ENCODE measurements around the gene ARMC10.
"Not testable (repeated sequence)": the region's sequence is repeated elsewhere in the genome, so short reads cannot be mapped to it uniquely, and the experiment has no call there.

Gene ARMC10

GRCh38 chr7:103056006-103056405 is 18.9 kb upstream of the ARMC10 start:
- not testable (repeated sequence) for H3K27me3 ChIP-seq (ENCODE audit: control insufficient read depth in 1 of 2, insufficient read depth in 2 of 2, low read length in 2 of 2); H3K9me3 ChIP-seq (ENCODE audit: control insufficient read depth in 2 of 2, low read length in 2 of 2); H3K36me3 ChIP-seq (ENCODE audit: control insufficient read depth in 2 of 2, insufficient read depth in 2 of 2, low read length in 2 of 2); H3K4me3 ChIP-seq (ENCODE audit: low read length in 2 of 2); H3K27ac ChIP-seq (ENCODE audit: low read length); H3K4me1 ChIP-seq (ENCODE audit: control insufficient read depth, insufficient read depth, low read length); H3K9ac ChIP-seq (ENCODE audit: low read length in 2 of 2)

DNA sequence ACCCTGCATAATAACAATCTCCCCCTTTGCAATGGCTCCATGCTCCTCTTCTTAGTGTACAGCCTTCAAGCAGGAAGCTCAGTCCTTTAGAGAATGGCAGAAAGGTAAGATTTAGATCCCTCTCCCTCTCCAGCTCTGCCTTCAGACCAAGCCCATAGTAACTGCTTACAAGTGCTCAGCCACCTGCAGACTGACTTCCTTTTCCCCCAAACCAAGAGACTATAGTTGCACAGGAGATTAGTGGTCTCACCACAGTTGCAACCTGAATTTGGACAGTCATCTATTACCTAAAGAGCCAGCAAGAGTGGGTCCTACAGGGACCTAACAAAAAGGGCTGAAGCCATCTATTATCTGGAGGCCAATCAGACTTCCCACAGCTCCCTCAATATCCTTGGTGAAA is 16.8 kb upstream of the ARMC10 start:
- H3K27ac ChIP-seq (ENCODE audit: low read length), result no peak overlapping the region
- no peaks in the 10 kb centered on the region for H3K4me1 ChIP-seq (ENCODE audit: control insufficient read depth, insufficient read depth, low read length)
- H3K9me3 ChIP-seq (ENCODE audit: control insufficient read depth in 2 of 2, low read length in 2 of 2), result no peaks in the 10 kb centered on the region
- no peak overlapping the region for H3K9ac ChIP-seq (ENCODE audit: low read length in 2 of 2)
- no peaks in the 10 kb centered on the region for H3K27me3 ChIP-seq (ENCODE audit: control insufficient read depth in 1 of 2, insufficient read depth in 2 of 2, low read length in 2 of 2)
- no peak overlapping the region for H3K4me3 ChIP-seq (ENCODE audit: low read length in 2 of 2)
- no peaks in the 10 kb centered on the region for H3K36me3 ChIP-seq (ENCODE audit: control insufficient read depth in 2 of 2, insufficient read depth in 2 of 2, low read length in 2 of 2)

DNA sequence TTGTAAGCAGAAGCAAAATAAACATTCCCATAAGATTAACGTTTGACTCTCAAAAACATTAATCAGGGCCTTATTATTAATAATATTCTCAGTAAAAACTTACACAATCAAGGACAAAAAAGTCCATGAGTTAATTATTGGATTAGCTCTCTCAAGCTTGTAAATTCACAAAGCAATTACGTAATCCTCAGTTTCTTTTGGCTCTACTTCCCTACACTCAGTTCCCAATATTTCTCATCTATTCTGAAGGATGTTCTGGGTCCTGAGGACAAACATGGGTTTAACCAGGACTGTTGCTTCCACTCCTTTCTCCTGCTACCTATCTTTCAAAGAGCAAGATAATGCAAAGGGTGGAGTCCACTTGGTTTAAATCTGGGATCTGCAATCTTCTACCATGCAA is 15.5 kb upstream of the ARMC10 start:
- H3K9ac ChIP-seq (ENCODE audit: low read length in 2 of 2), result no peak overlapping the region
- no peak overlapping the region for H3K4me3 ChIP-seq (ENCODE audit: low read length in 2 of 2)
- no peaks in the 10 kb centered on the region for H3K27me3 ChIP-seq (ENCODE audit: control insufficient read depth in 1 of 2, insufficient read depth in 2 of 2, low read length in 2 of 2)
- H3K9me3 ChIP-seq (ENCODE audit: control insufficient read depth in 2 of 2, low read length in 2 of 2), result no peaks in the 10 kb centered on the region
- H3K27ac ChIP-seq (ENCODE audit: low read length), result no peak overlapping the region
- no peaks in the 10 kb centered on the region for H3K36me3 ChIP-seq (ENCODE audit: control insufficient read depth in 2 of 2, insufficient read depth in 2 of 2, low read length in 2 of 2)
- no peaks in the 10 kb centered on the region for H3K4me1 ChIP-seq (ENCODE audit: control insufficient read depth, insufficient read depth, low read length)

DNA sequence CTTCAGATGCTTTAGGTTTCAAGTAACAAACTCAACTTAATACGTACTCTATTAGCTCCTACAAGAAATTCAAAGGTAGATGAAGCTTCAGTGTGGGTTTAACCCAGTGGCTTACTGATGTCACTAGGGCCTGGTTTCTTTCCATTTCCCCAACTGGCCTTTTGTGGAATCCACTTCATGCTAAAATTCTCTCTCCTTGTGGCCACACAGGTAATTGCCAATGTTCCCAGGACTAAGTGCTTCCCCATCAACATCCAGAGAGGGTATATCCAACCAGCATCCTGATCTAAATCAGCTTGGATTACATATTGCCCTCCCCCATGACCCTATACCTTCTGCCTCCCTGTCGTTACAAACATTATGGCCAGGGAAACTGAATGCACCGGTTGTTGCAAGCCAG is 11.0 kb upstream of the ARMC10 start:
- no peak overlapping the region for H3K27ac ChIP-seq (ENCODE audit: low read length)

GRCh38 chr7:103065667-103066066 is 9.3 kb upstream of the ARMC10 start:
- no peaks in the 10 kb centered on the region for H3K36me3 ChIP-seq (ENCODE audit: control insufficient read depth in 2 of 2, insufficient read depth in 2 of 2, low read length in 2 of 2)
- no peak overlapping the region for H3K9ac ChIP-seq (ENCODE audit: low read length in 2 of 2)
- no peak overlapping the region for H3K4me3 ChIP-seq (ENCODE audit: low read length in 2 of 2)
- no peak overlapping the region for H3K27ac ChIP-seq (ENCODE audit: low read length)
- no peaks in the 10 kb centered on the region for H3K4me1 ChIP-seq (ENCODE audit: control insufficient read depth, insufficient read depth, low read length)
- no peaks in the 10 kb centered on the region for H3K9me3 ChIP-seq (ENCODE audit: control insufficient read depth in 2 of 2, low read length in 2 of 2)
- H3K27me3 ChIP-seq (ENCODE audit: control insufficient read depth in 1 of 2, insufficient read depth in 2 of 2, low read length in 2 of 2), result no peaks in the 10 kb centered on the region

More for the DNA sequence above, 11.0 kb upstream of the ARMC10 start:
- H3K9ac ChIP-seq (ENCODE audit: low read length in 2 of 2), result no peak overlapping the region
- no peak overlapping the region for H3K4me3 ChIP-seq (ENCODE audit: low read length in 2 of 2)
- H3K27me3 ChIP-seq (ENCODE audit: control insufficient read depth in 1 of 2, insufficient read depth in 2 of 2, low read length in 2 of 2), result no peaks in the 10 kb centered on the region
- no peaks in the 10 kb centered on the region for H3K9me3 ChIP-seq (ENCODE audit: control insufficient read depth in 2 of 2, low read length in 2 of 2)
- no peaks in the 10 kb centered on the region for H3K36me3 ChIP-seq (ENCODE audit: control insufficient read depth in 2 of 2, insufficient read depth in 2 of 2, low read length in 2 of 2)
- H3K4me1 ChIP-seq (ENCODE audit: control insufficient read depth, insufficient read depth, low read length), result no peaks in the 10 kb centered on the region

GRCh38 chr7:103068414-103069403 is 6.2 kb upstream of the ARMC10 start:
- H3K4me3 ChIP-seq (ENCODE audit: low read length in 2 of 2), result no peak overlapping the region

DNA sequence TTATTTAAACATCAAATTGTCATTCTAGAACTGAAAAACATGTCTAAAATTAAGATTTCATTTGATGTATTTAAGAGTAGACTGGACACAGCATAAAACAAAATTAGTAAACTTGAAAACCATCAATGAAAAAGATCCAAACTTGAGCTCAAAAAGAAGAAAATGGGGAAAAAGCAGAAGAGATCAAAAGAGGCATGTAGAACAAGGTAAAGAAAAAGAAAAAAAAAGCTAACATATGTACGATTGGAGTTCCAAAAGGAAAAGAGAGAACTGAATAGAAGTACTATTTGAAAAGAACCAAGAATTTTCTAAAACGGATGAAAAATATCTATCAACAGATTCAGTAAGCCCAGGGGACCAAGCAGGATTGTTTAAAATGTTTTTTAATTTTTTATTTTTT is 3.9 kb upstream of the ARMC10 start:
- Histone ChIP-seq H3K4me1 (ENCODE audit: control insufficient read depth, insufficient read depth, low read length) (peaks cover 11% of the 10 kb centered on the region), H3K27ac (ENCODE audit: low read length) (no peak overlapping the region), H3K27me3 (ENCODE audit: control insufficient read depth in 1 of 2, insufficient read depth in 2 of 2, low read length in 2 of 2) (no peaks in the 10 kb centered on the region), H3K9ac (ENCODE audit: low read length in 2 of 2) (no peak overlapping the region), H3K9me3 (ENCODE audit: control insufficient read depth in 2 of 2, low read length in 2 of 2) (no peaks in the 10 kb centered on the region), H3K4me3 (ENCODE audit: low read length in 2 of 2) (no peak overlapping the region), H3K36me3 (ENCODE audit: control insufficient read depth in 2 of 2, insufficient read depth in 2 of 2, low read length in 2 of 2) (no peaks in the 10 kb centered on the region)

More at GRCh38 chr7:103068414-103069403, 6.2 kb upstream of the ARMC10 start:
- H3K27ac ChIP-seq (ENCODE audit: low read length), result no peak overlapping the region
- H3K4me1 ChIP-seq (ENCODE audit: control insufficient read depth, insufficient read depth, low read length), result peaks cover 2% of the 10 kb centered on the region
- H3K9me3 ChIP-seq (ENCODE audit: control insufficient read depth in 2 of 2, low read length in 2 of 2), result no peaks in the 10 kb centered on the region
- H3K27me3 ChIP-seq (ENCODE audit: control insufficient read depth in 1 of 2, insufficient read depth in 2 of 2, low read length in 2 of 2), result no peaks in the 10 kb centered on the region
- no peaks in the 10 kb centered on the region for H3K36me3 ChIP-seq (ENCODE audit: control insufficient read depth in 2 of 2, insufficient read depth in 2 of 2, low read length in 2 of 2)
- H3K9ac ChIP-seq (ENCODE audit: low read length in 2 of 2), result no peak overlapping the region

GRCh38 chr7:103073989-103074518 is 886 bp upstream of the ARMC10 start:
- no peaks in the 10 kb centered on the region for H3K27me3 ChIP-seq (ENCODE audit: control insufficient read depth in 1 of 2, insufficient read depth in 2 of 2, low read length in 2 of 2)
- peak overlapping the region; percentile 80 for H3K27ac ChIP-seq (ENCODE audit: low read length)
- H3K4me3 ChIP-seq (ENCODE audit: low read length in 2 of 2), result peak overlapping the region; percentile 98 to 99
- no peaks in the 10 kb centered on the region for H3K9me3 ChIP-seq (ENCODE audit: control insufficient read depth in 2 of 2, low read length in 2 of 2)
- H3K36me3 ChIP-seq (ENCODE audit: control insufficient read depth in 2 of 2, insufficient read depth in 2 of 2, low read length in 2 of 2), result no peaks in the 10 kb centered on the region
- H3K4me1 ChIP-seq (ENCODE audit: control insufficient read depth, insufficient read depth, low read length), result peaks cover 15% of the 10 kb centered on the region
- H3K9ac ChIP-seq (ENCODE audit: low read length in 2 of 2), result peak overlapping the region; percentile 71 to 92

- peak overlapping the region; percentile 80 for H3K27ac ChIP-seq (ENCODE audit: low read length)
- no peaks in the 10 kb centered on the region for H3K27me3 ChIP-seq (ENCODE audit: control insufficient read depth in 1 of 2, insufficient read depth in 2 of 2, low read length in 2 of 2)
- no peaks in the 10 kb centered on the region for H3K36me3 ChIP-seq (ENCODE audit: control insufficient read depth in 2 of 2, insufficient read depth in 2 of 2, low read length in 2 of 2)
- H3K9ac ChIP-seq (ENCODE audit: low read length in 2 of 2), result peak overlapping the region; percentile 71 to 86
- H3K4me3 ChIP-seq (ENCODE audit: low read length in 2 of 2), result peak overlapping the region; percentile 98 to 99
- H3K4me1 ChIP-seq (ENCODE audit: control insufficient read depth, insufficient read depth, low read length), result peaks cover 15% of the 10 kb centered on the region
- no peaks in the 10 kb centered on the region for H3K9me3 ChIP-seq (ENCODE audit: control insufficient read depth in 2 of 2, low read length in 2 of 2)
Measured at GRCh38 chr7:103075337-103075918, 488 bp downstream of the ARMC10 start.

DNA sequence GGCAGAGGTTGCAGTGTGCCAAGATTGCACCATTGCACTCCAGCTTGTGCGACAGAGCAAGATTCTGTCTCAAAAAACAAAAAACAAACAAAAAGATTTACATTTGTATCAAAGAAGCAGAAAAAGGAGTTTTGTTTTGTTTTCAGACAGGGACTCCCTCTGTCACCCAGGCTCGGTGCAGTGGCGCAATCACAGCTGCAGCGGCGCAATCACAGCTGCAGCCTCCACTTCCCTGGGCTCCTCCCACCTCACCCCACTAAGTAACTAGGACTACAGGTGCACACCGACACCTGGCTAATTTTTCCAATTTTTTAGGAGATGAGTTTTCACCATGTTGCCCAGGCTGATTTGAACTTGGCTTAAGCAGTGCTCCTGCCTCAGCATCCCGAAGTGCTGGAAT is 1.8 kb downstream of the ARMC10 start:
- Histone ChIP-seq H3K9me3 (ENCODE audit: control insufficient read depth in 2 of 2, low read length in 2 of 2) (no peaks in the 10 kb centered on the region), H3K27ac (ENCODE audit: low read length) (no peak overlapping the region), H3K36me3 (ENCODE audit: control insufficient read depth in 2 of 2, insufficient read depth in 2 of 2, low read length in 2 of 2) (no peaks in the 10 kb centered on the region), H3K27me3 (ENCODE audit: control insufficient read depth in 1 of 2, insufficient read depth in 2 of 2, low read length in 2 of 2) (no peaks in the 10 kb centered on the region), H3K4me1 (ENCODE audit: control insufficient read depth, insufficient read depth, low read length) (peaks cover 15% of the 10 kb centered on the region), H3K4me3 (ENCODE audit: low read length in 2 of 2) (no peak overlapping the region), H3K9ac (ENCODE audit: low read length in 2 of 2) (no peak overlapping the region)

Measured in stomach smooth muscle (tissue), 2 donors.